Osteoblast (primary cell): ENCODE measurements around the gene CDKN1C. TPM values are rescaled to one million over a fixed set of nuclear protein-coding genes. Genes with fewer than 3 reads are reported as not detected.
"Not testable (repeated sequence)": the region's sequence is repeated elsewhere in the genome, so short reads cannot be mapped to it uniquely, and the experiment has no call there.

Experiments used
- DNase-seq: peaks from one replicate; pipeline ENCODE4 v3.0.0; 2011; ENCODE audit warnings: low spot score, mixed read lengths; ENCODE audit not compliant: insufficient read length; ENCODE audit errors: missing footprints
- H2AFZ ChIP-seq: 2 replicates; pipeline ENCODE4 v1.6.0; 2011; ENCODE audit warnings: mild to moderate bottlenecking, low read length
- H3K27ac ChIP-seq: 2 replicates; pipeline ENCODE4 v1.5.1; 2011; ENCODE audit warnings: mild to moderate bottlenecking, low read depth, low read length, moderate library complexity
- H3K27me3 ChIP-seq: 2 replicates; pipeline ENCODE4 v1.6.0; 2012; ENCODE audit warnings: mild to moderate bottlenecking, control low read depth, inconsistent platforms, low read length, moderate library complexity; ENCODE audit not compliant: insufficient read depth
- H3K36me3 ChIP-seq: 2 replicates; pipeline ENCODE4 v1.5.1; 2011; ENCODE audit warnings: mild to moderate bottlenecking, low read length, control low read depth, moderate library complexity; ENCODE audit not compliant: insufficient read depth
- H3K4me1 ChIP-seq: 2 replicates; pipeline ENCODE4 v1.5.1; 2011; ENCODE audit warnings: mild to moderate bottlenecking, low read length, control low read depth, moderate library complexity; ENCODE audit not compliant: insufficient read depth
- H3K4me2 ChIP-seq: 2 replicates; pipeline ENCODE4 v1.6.0; 2011; ENCODE audit warnings: mild to moderate bottlenecking, low read length; ENCODE audit not compliant: insufficient read depth
- H3K4me3 ChIP-seq: fragments of 200-600 bp; sonication (generic); 3 replicates; pipeline ENCODE4 v1.5.1; 2012; ENCODE audit warnings: mild to moderate bottlenecking, low read length, inconsistent platforms; ENCODE audit not compliant: insufficient read depth
- H3K79me2 ChIP-seq: 2 replicates; pipeline ENCODE4 v1.6.0; 2012; ENCODE audit warnings: mild to moderate bottlenecking, low read length, control low read depth, inconsistent platforms; ENCODE audit not compliant: insufficient read depth
- H3K9me3 ChIP-seq: 2 replicates; pipeline ENCODE4 v1.5.1; 2011; ENCODE audit warnings: low read depth, low read length, control low read depth
- H4K20me1 ChIP-seq: 2 replicates; pipeline ENCODE4 v1.6.0; 2012; ENCODE audit warnings: mild to moderate bottlenecking, low read length, control low read depth; ENCODE audit not compliant: insufficient read depth
- CTCF ChIP-seq: IDR thresholded peaks from 2 replicates; pipeline ENCODE4 v1.5.1; 2011; ENCODE audit warnings: mild to moderate bottlenecking, low read depth, low read length, moderate library complexity; ENCODE audit errors: extremely low read depth
- total RNA-seq: library from RNA; depleted of rRNA; stranded (reverse); fragments of >200 nt; gene quantifications from 2 replicates; pipeline ENCODE4 v1.2.3, GENCODE V29; 2012

The CDKN1C gene
- total RNA-seq, 1 donor = 10.9 TPM

- H3K27me3 ChIP-seq = no peaks in the 10 kb centered on the region
- peaks cover 17% of the 10 kb centered on the region for H3K4me1 ChIP-seq
- H3K9me3 ChIP-seq = no peaks in the 10 kb centered on the region
- H2AFZ ChIP-seq = no peak overlapping the region
- H3K4me3 ChIP-seq = no peak overlapping the region
- H3K36me3 ChIP-seq = no peaks in the 10 kb centered on the region
- no peak for DNase-seq
- H4K20me1 ChIP-seq = peaks cover 5% of the 10 kb centered on the region
- TF ChIP-seq CTCF = no peak
- H3K79me2 ChIP-seq = no peaks in the 10 kb centered on the region
- no peak overlapping the region for H3K4me2 ChIP-seq
- H3K27ac ChIP-seq = no peak overlapping the region
Observed at GRCh38 chr11:2910401-2910955, 24.9 kb upstream of the CDKN1C start.

- Histone ChIP-seq H3K79me2 (no peaks in the 10 kb centered on the region), H2AFZ (no peak overlapping the region), H3K4me3 (no peak overlapping the region), H3K4me2 (no peak overlapping the region), H3K27me3 (no peaks in the 10 kb centered on the region), H3K27ac (no peak overlapping the region), H3K9me3 (no peaks in the 10 kb centered on the region), H3K36me3 (no peaks in the 10 kb centered on the region), H3K4me1 (peaks cover 17% of the 10 kb centered on the region), H4K20me1 (peaks cover 5% of the 10 kb centered on the region)
- no peak for DNase-seq
- no peak for TF ChIP-seq CTCF
Observed at GRCh38 chr11:2909133-2909902, 23.7 kb upstream of the CDKN1C start.

- Histone ChIP-seq H3K4me2 (no peak overlapping the region), H3K9me3 (no peaks in the 10 kb centered on the region), H3K27me3 (no peaks in the 10 kb centered on the region), H3K4me1 (peaks cover 12% of the 10 kb centered on the region), H3K27ac (no peak overlapping the region), H3K79me2 (no peaks in the 10 kb centered on the region), H2AFZ (no peak overlapping the region), H4K20me1 (no peaks in the 10 kb centered on the region), H3K4me3 (no peak overlapping the region), H3K36me3 (no peaks in the 10 kb centered on the region)
- DNase-seq = no peak
- no peak for TF ChIP-seq CTCF
Observed at GRCh38 chr11:2908130-2908529, 22.6 kb upstream of the CDKN1C start.

GRCh38 chr11:2905299-2905698, 19.7 kb upstream of the CDKN1C start:
- H4K20me1 ChIP-seq, H3K9me3 ChIP-seq, H3K36me3 ChIP-seq, H3K27ac ChIP-seq, DNase-seq, H2AFZ ChIP-seq, H3K27me3 ChIP-seq, H3K4me2 ChIP-seq, H3K4me1 ChIP-seq, H3K4me3 ChIP-seq, H3K79me2 ChIP-seq: not testable (repeated sequence)
